Body of pancreas (tissue), 4 donors: ENCODE data around the gene CNTRL. TPM values are rescaled to one million over a fixed set of nuclear protein-coding genes. Genes with fewer than 3 reads are reported as not detected.
"Not testable (repeated sequence)": the region's sequence is repeated elsewhere in the genome, so short reads cannot be mapped to it uniquely, and the experiment has no call there.

ENCODE experiments used
- ATAC-seq: fragments of 150-250 bp; one replicate; pipeline ENCODE4 v1.9.1; 2016
- DNase-seq, 4 donors: peaks; one replicate each; pipeline ENCODE4 v3.0.0-alpha.2; 2019
- H3K27ac ChIP-seq, 4 donors: fragments of 200-600 bp; sonication (generic); 1 replicate in 3 of 4; 2 replicates in 1 of 4; pipeline versions ENCODE4 v1.5.1 to v1.6.1; 2016 to 2019; ENCODE audit warnings: mild to moderate bottlenecking in 1 of 4, mixed read lengths in 1 of 4, moderate library complexity in 1 of 4
- H3K27me3 ChIP-seq, 2 donors: fragments of 200-600 bp; sonication (generic); one replicate each; pipeline ENCODE4 v1.6.0; 2016; ENCODE audit warnings: mild to moderate bottlenecking in 1 of 2
- H3K36me3 ChIP-seq, 2 donors: fragments of 200-600 bp; sonication (generic); replicated peaks in 1 of 2; 2 replicates each; pipeline ENCODE4 v1.5.1; 2016; ENCODE audit warnings: low read depth in 2 of 2; ENCODE audit not compliant: insufficient read depth in 1 of 2
- H3K4me1 ChIP-seq: fragments of 200-600 bp; sonication (generic); one replicate; pipeline ENCODE4 v1.6.0; 2016
- H3K4me3 ChIP-seq, 2 donors: fragments of 200-600 bp; sonication (generic); 1 replicate in 1 of 2; 2 replicates in 1 of 2; pipeline ENCODE4 v1.5.1; 2016 to 2019
- H3K9me3 ChIP-seq, 3 donors: fragments of 200-600 bp; sonication (generic); 1 replicate in 2 of 3; 2 replicates in 1 of 3; pipeline ENCODE4 v1.5.1; 2016
- POLR2A ChIP-seq, 3 donors: fragments of 450-650 bp; IDR thresholded peaks; one replicate each; pipeline ENCODE4 v1.6.1; 2016; ENCODE audit warnings: antibody characterized with exemption in 3 of 3, mild to moderate bottlenecking in 2 of 3
- WGBS, 2 donors: methylation state at CpG; one replicate each; pipeline ENCODE4 v1.1.5; 2017; 5-methylcytosine and 5-hydroxymethylcytosine counted together
- intact Hi-C: fragments of 100-400 bp; cut with DNase I; formaldehyde crosslinking; loops from one replicate; pipeline ENCODE4 v1.15.1; 2023
- total RNA-seq, 2 donors: library from RNA; depleted of rRNA; stranded (reverse); fragments of >200 nt; gene quantifications; one replicate each; pipeline ENCODE4 v1.1.0, GENCODE V29; 2016
- TF ChIP-seq, protein P1 (sequence below), 7 experiments: fragments of 450-650 bp in 4 of 7; fragments of 200-600 bp in 3 of 7; sonication (generic) in 3 of 7; IDR thresholded peaks; one replicate each; pipeline ENCODE4 v1.5.1; 2016 to 2019; ENCODE audit warnings: antibody characterized with exemption in 7 of 7

CNTRL gene
- total RNA-seq, 2 donors from 2014 or later: 16.1 to 20.8 TPM

DNA sequence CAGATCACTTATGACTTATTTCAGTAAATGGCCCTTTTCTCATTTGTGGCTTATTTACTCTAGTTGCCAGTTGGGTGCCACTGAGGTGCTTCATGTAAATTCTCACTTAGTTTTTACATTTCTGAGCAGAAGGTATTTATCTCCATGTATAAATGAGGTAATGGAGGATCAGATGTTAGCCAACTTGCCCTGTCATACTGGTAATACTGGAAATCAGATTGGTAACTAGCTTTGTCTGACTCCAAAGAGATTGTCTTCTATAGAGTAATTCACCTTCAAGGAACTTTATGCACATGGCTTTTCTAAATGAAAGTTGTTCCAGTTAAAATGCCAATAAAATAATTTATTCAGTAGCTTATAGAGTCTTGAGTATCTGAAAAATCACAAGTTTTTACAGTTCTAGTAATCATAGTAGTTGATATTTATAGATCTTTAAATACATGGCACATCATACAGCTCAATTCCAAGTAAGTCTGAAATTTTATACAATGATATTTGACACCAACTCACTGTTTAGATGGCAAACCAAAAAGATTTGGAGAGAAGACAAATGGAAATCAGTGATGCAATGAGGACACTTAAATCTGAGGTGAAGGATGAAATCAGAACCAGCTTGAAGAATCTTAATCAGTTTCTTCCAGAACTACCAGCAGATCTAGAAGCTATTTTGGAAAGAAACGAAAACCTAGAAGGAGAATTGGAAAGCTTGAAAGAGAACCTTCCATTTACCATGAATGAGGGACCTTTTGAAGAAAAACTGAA is 98.2 kb downstream of the CNTRL start:
- intact Hi-C loops: no loop called here
- H3K4me3 ChIP-seq: no peak overlapping the region
- TF ChIP-seq POLR2A (IDR thresholded peaks at IDR 0.05): no peak
- TF ChIP-seq, protein P1, sequence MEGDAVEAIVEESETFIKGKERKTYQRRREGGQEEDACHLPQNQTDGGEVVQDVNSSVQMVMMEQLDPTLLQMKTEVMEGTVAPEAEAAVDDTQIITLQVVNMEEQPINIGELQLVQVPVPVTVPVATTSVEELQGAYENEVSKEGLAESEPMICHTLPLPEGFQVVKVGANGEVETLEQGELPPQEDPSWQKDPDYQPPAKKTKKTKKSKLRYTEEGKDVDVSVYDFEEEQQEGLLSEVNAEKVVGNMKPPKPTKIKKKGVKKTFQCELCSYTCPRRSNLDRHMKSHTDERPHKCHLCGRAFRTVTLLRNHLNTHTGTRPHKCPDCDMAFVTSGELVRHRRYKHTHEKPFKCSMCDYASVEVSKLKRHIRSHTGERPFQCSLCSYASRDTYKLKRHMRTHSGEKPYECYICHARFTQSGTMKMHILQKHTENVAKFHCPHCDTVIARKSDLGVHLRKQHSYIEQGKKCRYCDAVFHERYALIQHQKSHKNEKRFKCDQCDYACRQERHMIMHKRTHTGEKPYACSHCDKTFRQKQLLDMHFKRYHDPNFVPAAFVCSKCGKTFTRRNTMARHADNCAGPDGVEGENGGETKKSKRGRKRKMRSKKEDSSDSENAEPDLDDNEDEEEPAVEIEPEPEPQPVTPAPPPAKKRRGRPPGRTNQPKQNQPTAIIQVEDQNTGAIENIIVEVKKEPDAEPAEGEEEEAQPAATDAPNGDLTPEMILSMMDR (IDR thresholded peaks at IDR 0.05): no peak
- 94 to 97% methylated on average over 1 of the region's 1 CpG for WGBS, 2 donors
- no peak overlapping the region for H3K27ac ChIP-seq
- ATAC-seq: no peak
- no peaks in the 10 kb centered on the region for H3K9me3 ChIP-seq
- H3K27me3 ChIP-seq: no peaks in the 10 kb centered on the region
- peaks cover 0 to 8% of the 10 kb centered on the region in 2 donors for H3K36me3 ChIP-seq
- DNase-seq: no peak
- no peaks in the 10 kb centered on the region for H3K4me1 ChIP-seq

DNA sequence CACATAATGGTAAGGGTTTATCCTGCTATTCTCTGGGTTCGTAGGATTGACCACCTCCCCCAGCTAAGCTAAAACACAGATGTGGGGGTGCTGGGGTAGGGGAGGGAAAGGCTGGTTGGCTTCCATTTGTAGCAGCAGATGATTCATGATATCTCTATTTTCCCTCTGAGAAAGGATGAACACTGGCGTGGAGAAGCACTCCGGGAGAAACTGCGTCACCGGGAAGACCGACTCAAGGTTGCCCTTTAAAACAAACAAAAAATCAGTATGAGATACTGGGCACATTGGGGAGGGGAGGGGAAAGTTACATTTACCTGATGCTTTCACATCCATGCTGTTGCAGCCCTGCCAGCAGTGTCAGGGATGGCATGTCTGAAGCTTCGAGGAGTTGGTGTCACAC is 98.7 kb downstream of the CNTRL start:
- no peak overlapping the region for H3K27ac ChIP-seq
- 91 to 92% methylated on average over 7 of the region's 7 CpGs for WGBS, 2 donors
- peaks cover 3% of the 10 kb centered on the region for H3K4me1 ChIP-seq
- intact Hi-C loops: no loop called here
- DNase-seq: no peak
- TF ChIP-seq POLR2A (IDR thresholded peaks at IDR 0.05): no peak
- TF ChIP-seq, protein P1 (IDR thresholded peaks at IDR 0.05): no peak
- no peaks in the 10 kb centered on the region for H3K27me3 ChIP-seq
- no peaks in the 10 kb centered on the region for H3K9me3 ChIP-seq
- ATAC-seq: no peak
- peaks cover 0 to 8% of the 10 kb centered on the region in 2 donors for H3K36me3 ChIP-seq
- H3K4me3 ChIP-seq: no peak overlapping the region

- ATAC-seq: peak; percentile 62
- Histone ChIP-seq H3K4me3 (no peak overlapping the region), H3K9me3 (no peaks in the 10 kb centered on the region), H3K4me1 (peaks cover 38% of the 10 kb centered on the region), H3K27me3 (no peaks in the 10 kb centered on the region), H3K27ac (peak overlapping the region; percentile 16 to 54 (median 39)), H3K36me3 (peaks cover 0 to 2% of the 10 kb centered on the region in 2 donors)
- WGBS, 2 donors: 45 to 51% methylated on average over 6 of the region's 6 CpGs
- no peak for TF ChIP-seq POLR2A (IDR thresholded peaks at IDR 0.05)
- TF ChIP-seq, protein P1 (IDR thresholded peaks at IDR 0.05): no peak
- intact Hi-C loops: no loop called here
- peak in 3 of 4 donors; percentile 21 to 54 (median 35) for DNase-seq
Measured at GRCh38 chr9:121178676-121179372, 104.1 kb downstream of the CNTRL start.

DNA sequence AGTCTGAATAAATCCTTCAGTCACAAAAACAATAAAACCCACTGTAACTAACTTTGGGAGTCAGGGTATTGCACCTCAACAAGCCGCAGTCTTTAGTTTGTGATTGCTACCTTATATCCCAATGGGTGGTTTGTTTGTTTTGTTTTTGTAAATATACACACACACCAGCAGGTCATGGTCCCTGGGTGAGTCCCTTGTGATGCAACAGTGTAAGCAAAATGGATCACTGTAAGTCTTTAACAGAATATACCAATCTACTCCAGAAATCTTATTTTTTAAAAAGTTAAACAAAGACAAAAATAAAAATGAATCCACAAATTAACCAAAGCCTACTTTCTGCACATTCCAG is 104.6 kb downstream of the CNTRL start:
- H3K27me3 ChIP-seq, intact Hi-C loops, ATAC-seq, DNase-seq, H3K4me3 ChIP-seq, H3K9me3 ChIP-seq, H3K36me3 ChIP-seq: not testable (repeated sequence)
- peaks cover 43% of the 10 kb centered on the region for H3K4me1 ChIP-seq
- peak overlapping the region in 1 of 4 donors; percentile 54 for H3K27ac ChIP-seq
- WGBS, 2 donors: 45 to 48% methylated on average over 1 of the region's 1 CpG

GRCh38 chr9:121179930-121180681 is 105.4 kb downstream of the CNTRL start:
- TF ChIP-seq, protein P1 (IDR thresholded peaks at IDR 0.05): no peak
- no peak for TF ChIP-seq POLR2A (IDR thresholded peaks at IDR 0.05)
- Histone ChIP-seq H3K36me3 (peaks cover 0 to 2% of the 10 kb centered on the region in 2 donors), H3K4me3 (no peak overlapping the region), H3K4me1 (peaks cover 49% of the 10 kb centered on the region), H3K27ac (no peak overlapping the region), H3K27me3 (no peaks in the 10 kb centered on the region), H3K9me3 (no peaks in the 10 kb centered on the region)
- DNase-seq: no peak
- intact Hi-C loops: no loop called here
- no peak for ATAC-seq
- WGBS, 2 donors: 72 to 74% methylated on average over 3 of the region's 3 CpGs
